ENCODE results near the gene THEMIS.
"Not testable (repeated sequence)": the region's sequence is repeated elsewhere in the genome, so short reads cannot be mapped to it uniquely, and the experiment has no call there.

Gene THEMIS

DNA sequence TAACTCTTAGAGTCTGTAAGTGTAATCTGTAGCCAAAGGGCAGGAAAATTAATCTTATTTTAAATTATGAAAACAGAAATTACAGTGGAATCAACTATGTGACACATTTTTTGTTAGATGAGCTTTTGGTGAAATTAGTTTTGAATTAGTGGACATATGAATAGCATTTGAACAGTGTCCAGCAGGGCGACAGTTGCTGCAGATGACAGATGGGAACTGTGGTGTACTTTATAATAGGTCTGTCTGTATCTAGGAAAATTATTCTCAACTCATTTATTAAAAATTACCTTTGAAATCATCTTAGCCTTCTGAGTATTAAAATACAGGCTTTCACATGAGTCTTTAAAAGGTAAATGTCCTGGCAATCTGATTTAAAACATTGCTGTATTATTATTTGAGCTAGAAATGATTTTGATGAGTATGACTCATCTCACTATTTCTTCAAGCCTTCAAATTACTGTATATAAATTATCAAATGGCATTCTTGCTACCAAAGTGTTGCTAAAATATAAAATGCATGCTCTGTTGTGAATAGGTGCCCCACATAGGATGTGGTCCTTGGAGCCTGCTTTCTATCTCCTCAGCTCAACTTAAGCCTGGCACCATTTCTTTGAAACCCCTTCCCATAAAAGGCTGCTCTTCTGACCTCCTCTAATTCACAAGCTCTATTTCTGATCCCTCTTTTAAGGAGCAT is 173.5 kb downstream of the THEMIS start:
- DNase-seq (ENCODE audit: low read depth, low spot score) = no peak

DNA sequence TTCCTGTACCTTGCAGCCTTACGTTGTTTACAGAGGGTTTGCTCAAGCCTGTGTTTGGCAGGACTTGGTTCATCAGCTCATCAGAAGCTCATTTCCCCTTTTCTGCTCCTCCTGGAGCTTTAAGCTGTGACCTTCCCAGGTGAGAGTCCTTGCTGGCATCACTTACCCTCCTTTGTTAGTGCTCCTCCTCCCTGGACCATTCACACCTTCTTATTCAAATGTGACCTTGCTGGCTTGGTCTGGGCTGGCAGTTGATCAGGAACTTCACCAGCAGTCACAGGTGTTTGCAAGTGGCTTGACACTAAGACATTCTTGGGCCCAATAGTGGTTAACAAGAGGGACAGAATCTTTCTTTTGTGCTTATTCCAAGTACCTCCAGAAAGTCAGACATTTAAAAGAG is 175.0 kb downstream of the THEMIS start:
- no peak for DNase-seq (ENCODE audit: low read depth, low spot score)

DNA sequence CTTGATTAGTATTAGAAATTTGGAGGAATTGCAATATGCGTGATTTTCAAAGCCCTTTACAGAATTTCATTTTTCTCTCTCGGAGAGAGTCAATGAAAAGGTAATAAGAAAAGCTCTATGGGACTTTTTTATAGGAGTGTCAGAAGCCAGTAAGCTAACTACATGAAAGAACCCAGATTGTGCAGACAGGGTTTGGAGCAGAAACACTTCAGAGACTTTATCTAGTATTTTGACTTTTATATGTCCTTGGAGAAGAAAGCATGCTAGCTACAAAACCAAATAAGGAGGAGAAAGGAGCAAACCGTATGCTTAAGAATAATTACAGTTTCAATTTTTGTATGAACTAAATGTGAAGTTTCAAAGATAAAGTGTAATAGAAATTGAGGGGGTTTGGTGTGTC is 182.2 kb downstream of the THEMIS start:
- no peak for DNase-seq (ENCODE audit: low read depth, low spot score)

DNA sequence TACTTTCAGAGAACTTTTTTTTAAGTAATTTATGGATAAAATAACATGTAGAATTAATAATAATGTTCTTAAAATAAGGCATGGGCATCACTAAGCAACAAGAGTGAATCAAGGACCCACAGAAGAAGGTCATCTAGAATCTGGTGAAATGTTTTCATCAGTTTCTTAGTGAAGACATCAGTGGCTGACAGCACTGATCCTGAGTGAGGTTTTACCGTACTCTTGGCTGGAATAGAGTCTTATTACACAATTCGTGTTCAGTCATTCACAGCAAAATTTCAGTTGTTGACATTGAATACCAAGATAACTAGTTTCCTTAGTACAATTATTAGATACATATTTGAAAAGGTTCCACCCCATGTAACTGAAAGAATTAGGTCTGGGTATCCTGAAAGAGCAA is 183.5 kb downstream of the THEMIS start:
- no peak for DNase-seq (ENCODE audit: low read depth, low spot score)

DNA sequence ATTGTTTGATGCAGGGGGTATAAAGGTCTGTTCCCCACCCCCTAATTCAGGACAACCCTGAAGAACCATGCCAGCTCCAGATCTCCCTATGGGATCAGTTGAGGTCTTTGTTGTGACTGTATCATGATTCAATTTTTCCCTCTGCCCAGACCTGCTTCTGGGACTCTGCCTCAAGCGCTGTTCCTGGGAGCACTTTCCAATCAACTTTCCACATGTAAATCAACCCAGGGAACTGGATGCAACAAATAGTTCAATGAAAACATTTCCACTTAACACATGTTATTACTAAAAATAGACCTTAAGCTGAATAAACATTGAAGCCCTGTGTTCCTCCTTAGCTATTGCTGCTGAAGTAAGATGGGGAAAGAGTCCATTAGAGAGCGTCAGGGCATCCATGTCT is 184.4 kb downstream of the THEMIS start:
- DNase-seq (ENCODE audit: low read depth, low spot score) = no peak

DNA sequence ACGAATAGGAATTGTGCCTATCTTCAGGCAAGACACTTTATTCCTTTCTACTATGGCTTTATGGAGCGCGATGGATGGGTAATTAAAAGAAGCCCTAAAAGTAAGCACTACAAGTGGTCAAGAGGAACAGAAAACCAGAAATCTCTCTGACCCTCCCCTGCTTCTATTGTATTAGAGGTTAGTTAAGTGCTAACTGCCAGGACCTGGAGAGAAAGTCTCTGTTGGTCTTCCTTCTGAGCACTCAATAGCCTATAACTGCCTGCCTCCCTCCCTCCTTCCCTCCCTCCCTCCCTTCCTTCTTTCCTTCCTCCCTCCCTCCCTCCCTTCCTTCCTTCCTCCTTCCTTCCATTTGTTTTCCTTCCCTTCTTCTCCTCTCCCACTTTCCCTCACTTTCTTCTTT is 190.2 kb downstream of the THEMIS start:
- no peak for DNase-seq (ENCODE audit: low read depth, low spot score)

DNA sequence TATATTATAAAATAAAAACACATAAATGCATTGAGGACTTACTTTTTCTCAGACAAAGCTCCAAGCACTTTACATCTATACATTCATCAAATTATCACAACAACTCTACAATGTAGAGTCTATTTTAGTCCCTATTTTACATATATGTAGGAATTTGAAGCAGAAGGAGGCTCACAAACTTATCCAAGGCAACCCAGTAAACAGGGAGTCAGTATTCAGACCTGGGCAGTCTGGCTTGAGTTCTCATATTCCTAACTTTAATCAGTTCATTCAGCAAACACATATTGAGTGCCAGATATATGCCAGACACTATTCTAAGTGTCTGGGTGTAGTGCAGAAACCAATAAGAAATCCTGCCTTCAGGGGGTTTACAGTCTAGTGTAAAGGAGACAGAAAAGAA is 194.6 kb downstream of the THEMIS start:
- DNase-seq (ENCODE audit: low read depth, low spot score) = no peak

DNA sequence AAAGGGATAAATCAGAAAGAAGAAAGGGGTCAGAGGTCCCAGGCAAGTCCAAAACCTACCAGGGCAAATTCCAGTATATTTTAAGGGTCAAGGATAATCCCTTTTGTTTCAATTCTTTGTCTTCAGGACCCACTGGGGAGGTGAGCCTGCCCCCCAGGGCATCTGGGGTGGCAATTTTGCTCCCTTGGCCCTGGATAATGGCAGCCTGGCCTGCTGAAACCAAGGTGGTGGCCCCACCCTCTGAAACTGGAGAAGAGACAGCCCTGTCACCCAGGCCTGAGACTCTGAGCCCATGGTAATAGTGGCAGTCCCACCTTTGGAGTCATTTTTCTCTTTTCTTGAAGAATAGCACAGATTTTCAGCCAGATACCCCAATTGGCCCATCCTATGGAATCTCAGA is 205.8 kb downstream of the THEMIS start:
- no peak for DNase-seq (ENCODE audit: low read depth, low spot score)

DNA sequence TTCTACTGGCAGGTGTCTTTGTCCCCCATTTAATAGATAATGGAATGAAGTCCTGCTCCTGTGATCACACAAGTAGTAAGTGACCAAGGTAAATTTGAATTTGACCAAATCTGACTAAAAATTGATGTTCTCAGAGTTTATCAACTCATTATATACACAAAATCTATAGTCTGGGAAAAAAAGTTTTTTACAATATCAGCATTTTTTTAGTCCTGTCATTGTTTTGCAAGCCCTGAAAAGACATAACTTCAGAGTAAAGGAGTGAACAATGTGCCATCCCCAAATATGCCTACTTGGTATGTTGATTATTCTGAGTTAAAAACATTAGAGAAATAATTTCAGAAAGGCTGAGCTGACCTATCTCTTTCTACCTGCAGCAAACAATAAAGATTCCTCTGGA is 209.7 kb downstream of the THEMIS start:
- no peak for DNase-seq (ENCODE audit: low read depth, low spot score)

DNA sequence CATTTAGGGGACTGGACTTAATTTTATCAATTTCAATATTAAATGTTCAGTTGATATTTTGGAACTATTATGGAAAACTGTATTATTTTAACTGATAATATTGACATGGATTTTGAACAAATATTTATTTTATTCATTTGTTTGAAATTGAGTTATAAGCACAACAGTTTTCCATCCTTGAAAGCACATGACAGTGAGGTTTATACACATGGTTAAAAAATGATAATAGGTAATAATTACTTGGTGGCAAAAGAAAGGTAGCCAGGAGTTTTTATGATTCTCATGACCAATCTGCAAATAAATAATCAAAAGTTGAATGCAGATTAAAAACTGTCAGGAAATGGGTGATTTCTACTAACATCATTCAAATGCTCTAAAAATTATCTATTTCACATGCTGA is 210.3 kb downstream of the THEMIS start:
- no peak for DNase-seq (ENCODE audit: low read depth, low spot score)

DNA sequence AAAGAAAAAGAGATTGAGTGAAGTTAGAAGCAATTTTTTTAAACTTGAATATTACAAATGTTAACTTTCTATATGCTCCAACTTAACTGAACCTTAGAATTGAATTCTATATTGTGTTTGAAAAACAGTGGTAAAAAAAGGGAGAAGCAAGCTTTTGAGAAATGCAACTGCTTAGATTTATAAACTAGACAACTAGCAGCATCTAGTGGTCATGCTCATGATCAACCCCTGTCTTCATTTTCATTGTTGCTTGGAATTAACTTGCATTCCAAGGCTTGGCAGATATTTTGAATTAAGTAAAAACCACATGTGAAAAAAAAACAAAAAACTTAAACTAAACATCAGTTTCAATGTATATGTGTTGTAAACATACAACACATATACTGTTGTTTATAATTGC is 210.8 kb downstream of the THEMIS start:
- no peak for DNase-seq (ENCODE audit: low read depth, low spot score)

DNA sequence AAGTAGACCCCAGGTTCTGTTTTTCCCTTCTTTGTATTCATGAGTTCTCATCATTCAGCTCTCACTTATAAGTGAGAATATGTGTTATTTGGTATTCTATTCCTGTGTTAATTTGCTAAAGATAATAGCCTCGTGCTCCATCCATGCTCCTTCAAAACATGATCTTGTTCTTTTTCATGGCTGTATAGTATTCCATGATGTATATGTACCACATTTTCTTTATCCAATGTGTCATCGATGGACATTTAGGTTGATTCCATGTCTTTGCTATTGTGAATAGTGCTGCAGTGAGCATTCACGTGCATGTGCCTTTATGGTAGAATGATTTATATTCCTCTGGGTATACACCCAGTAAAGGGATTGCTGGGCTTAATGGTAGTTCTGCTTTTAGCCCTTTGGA is 213.4 kb downstream of the THEMIS start:
- DNase-seq (ENCODE audit: low read depth, low spot score) = not testable (repeated sequence)

DNA sequence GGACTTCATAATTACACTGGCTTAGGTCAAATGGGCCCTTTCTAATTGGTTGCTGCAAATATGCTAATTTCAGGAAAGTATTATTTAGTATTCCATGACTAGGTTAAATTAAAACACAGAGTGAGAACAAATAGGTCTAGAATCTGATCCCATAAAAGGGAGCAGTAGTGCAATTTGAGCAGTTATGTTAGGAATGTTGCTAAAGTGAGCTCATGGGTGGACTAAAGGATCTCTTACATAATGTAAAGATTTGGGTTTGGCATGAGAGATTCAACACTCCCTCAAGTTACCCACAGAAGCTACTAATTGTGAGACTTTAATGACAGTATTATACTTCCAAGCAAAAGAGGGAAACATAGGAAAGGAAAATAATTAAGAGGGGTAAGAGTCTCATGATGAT is 214.8 kb downstream of the THEMIS start:
- DNase-seq (ENCODE audit: low read depth, low spot score) = no peak

DNA sequence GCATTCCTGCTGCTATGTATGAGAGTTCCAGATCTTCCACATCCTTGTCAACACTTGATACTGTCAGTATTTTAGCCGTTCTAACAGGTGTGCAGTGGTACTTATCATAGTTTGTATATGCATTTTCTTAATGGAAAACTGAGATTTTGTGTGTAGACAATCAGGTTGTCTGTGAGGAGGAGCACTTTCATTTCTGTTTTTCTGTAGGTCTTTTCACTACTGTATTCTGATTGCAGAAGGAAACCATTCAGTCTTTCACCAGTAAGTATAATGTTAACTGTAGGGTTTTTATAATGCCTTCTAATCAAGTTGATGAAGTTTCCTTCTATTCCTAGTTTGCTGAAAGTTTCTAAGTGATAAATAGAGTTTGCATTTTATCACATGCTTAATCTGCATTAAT is 216.4 kb downstream of the THEMIS start:
- DNase-seq (ENCODE audit: low read depth, low spot score) = no peak
